GM21515 (cell line): ENCODE measurements around the gene HIPK1.

ENCODE experiments used
- ATAC-seq: cut with Tn5 transposase; IDR thresholded peaks from one replicate; pipeline ENCODE4 v1.9.1; 2021; ENCODE audit not compliant: unreplicated experiment

HIPK1 gene

GRCh38 chr1:113928941-113929749 lies at the start of gene HIPK1:
TSS of gene HIPK1 (plus strand) at chr1:113929324.
- peak; percentile 63 for ATAC-seq

- ATAC-seq: no peak
Measured at GRCh38 chr1:113879739-113880038, 49.4 kb upstream of the HIPK1 start.

- ATAC-seq: no peak
Measured at GRCh38 chr1:113881661-113882060, 47.5 kb upstream of the HIPK1 start.

GRCh38 chr1:113886417-113887401 lies 42.4 kb upstream of the HIPK1 start:
- no peak for ATAC-seq

GRCh38 chr1:113887402-113888175 lies 41.5 kb upstream of the HIPK1 start, which contains the start of gene BCL2L15:
TSS of gene BCL2L15 (minus strand) at chr1:113887581. CDS start at chr1:113887375, 206 bp downstream.
- ATAC-seq: no peak

GRCh38 chr1:113890816-113891215 lies 38.3 kb upstream of the HIPK1 start:
- ATAC-seq: no peak

GRCh38 chr1:113891631-113892220 lies 37.4 kb upstream of the HIPK1 start:
- ATAC-seq: no peak

GRCh38 chr1:113893267-113893666 lies 35.9 kb upstream of the HIPK1 start:
- ATAC-seq: no peak

- ATAC-seq: no peak
Measured at GRCh38 chr1:113895098-113895497, 34.0 kb upstream of the HIPK1 start.

- ATAC-seq: no peak
Measured at GRCh38 chr1:113895961-113896360, 33.2 kb upstream of the HIPK1 start.

- ATAC-seq: no peak
Measured at GRCh38 chr1:113898241-113898814, 30.8 kb upstream of the HIPK1 start.

- ATAC-seq: no peak
Measured at GRCh38 chr1:113899111-113899510, 30.0 kb upstream of the HIPK1 start.

- ATAC-seq: no peak
Measured at GRCh38 chr1:113901191-113901590, 27.9 kb upstream of the HIPK1 start.

- no peak for ATAC-seq
Measured at GRCh38 chr1:113903501-113904292, 25.4 kb upstream of the HIPK1 start.

GRCh38 chr1:113904293-113904673 lies 24.8 kb upstream of the HIPK1 start:
- peak; percentile 31 for ATAC-seq

GRCh38 chr1:113904674-113905434 lies 24.3 kb upstream of the HIPK1 start, which contains the start of the genes AP4B1 and DCLRE1B:
TSS of gene AP4B1 (minus strand) at chr1:113904799. CDS start at chr1:113904717, 82 bp downstream.
TSS of gene DCLRE1B (plus strand) at chr1:113905326. CDS start at chr1:113905587, 261 bp downstream.
- peak; percentile 88 for ATAC-seq

- ATAC-seq: peak; percentile 5
Measured at GRCh38 chr1:113905435-113905861, 23.7 kb upstream of the HIPK1 start.

GRCh38 chr1:113912594-113913311 lies 16.4 kb upstream of the HIPK1 start:
- ATAC-seq: no peak
